ENCODE results near the gene MXRA8. TPM values are rescaled to one million over a fixed set of nuclear protein-coding genes. Genes with fewer than 3 reads are reported as not detected.
"Not testable (repeated sequence)": the region's sequence is repeated elsewhere in the genome, so short reads cannot be mapped to it uniquely, and the experiment has no call there.

Gene MXRA8, protein sequence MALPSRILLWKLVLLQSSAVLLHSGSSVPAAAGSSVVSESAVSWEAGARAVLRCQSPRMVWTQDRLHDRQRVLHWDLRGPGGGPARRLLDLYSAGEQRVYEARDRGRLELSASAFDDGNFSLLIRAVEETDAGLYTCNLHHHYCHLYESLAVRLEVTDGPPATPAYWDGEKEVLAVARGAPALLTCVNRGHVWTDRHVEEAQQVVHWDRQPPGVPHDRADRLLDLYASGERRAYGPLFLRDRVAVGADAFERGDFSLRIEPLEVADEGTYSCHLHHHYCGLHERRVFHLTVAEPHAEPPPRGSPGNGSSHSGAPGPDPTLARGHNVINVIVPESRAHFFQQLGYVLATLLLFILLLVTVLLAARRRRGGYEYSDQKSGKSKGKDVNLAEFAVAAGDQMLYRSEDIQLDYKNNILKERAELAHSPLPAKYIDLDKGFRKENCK
- polyA plus RNA-seq (2012; ENCODE audit: low read depth, missing spikeins): 2.3 TPM

DNA sequence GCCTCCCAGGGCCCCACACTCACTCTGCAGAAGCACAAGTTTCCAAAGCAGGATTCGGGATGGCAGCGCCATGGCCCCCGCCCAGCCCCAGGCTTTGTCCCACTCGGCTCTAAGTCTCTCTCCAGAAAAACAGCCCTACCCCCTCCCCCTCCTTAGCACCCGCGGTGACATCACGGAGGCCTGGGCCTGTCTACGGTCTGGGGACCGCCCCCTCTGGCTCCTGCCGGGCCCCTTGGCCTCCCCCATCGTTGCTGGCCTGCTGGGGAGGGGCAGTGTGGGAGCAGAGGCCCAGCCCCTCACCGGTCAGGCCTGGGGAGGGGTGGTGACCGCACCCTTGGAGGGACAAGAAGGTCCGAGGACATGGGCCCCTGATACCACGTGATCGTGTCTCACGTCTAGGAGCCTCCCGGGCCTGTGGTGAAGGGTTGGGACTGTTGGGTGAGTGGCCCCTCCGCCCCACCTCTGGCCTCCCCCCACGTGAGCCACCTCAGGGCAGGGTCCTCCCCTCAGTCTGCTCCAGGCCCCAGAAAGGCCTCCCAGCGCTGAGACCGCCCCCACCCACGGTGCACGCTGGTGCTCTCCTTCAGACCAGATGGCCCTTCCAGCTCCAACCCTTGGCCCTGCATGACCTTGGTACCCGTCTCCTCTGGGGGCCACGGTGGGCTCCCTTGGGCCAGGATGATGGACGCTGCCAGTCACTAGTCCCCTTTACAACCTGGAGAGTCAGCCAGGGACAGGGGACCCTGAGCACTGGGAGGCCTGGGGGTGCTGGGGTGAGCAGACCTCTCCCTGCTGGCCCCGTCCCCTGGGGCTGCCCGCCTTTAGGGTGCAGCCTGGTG lies at the start of gene MXRA8:
MXRA8 (minus strand) TSS at position 123 of the 839 bp plus-strand sequence; CDS start at position 72, 51 bp downstream.
- TF ChIP-seq PAX5 (IDR thresholded peaks at IDR 0.05; ENCODE audit: insufficient read depth, low read length, severe bottlenecking): no peak
- TF ChIP-seq POLR2AphosphoS5 (IDR thresholded peaks at IDR 0.05; ENCODE audit: low read depth, low read length): no peak
- TF ChIP-seq SPI1 (IDR thresholded peaks at IDR 0.05; ENCODE audit: low read depth, low read length): no peak
- no peak for TF ChIP-seq POLR2A (IDR thresholded peaks at IDR 0.05; ENCODE audit: low read depth, low read length)
- no peak for DNase-seq (ENCODE audit: insufficient read length, low spot score)
- FAIRE-seq: no peak

DNA sequence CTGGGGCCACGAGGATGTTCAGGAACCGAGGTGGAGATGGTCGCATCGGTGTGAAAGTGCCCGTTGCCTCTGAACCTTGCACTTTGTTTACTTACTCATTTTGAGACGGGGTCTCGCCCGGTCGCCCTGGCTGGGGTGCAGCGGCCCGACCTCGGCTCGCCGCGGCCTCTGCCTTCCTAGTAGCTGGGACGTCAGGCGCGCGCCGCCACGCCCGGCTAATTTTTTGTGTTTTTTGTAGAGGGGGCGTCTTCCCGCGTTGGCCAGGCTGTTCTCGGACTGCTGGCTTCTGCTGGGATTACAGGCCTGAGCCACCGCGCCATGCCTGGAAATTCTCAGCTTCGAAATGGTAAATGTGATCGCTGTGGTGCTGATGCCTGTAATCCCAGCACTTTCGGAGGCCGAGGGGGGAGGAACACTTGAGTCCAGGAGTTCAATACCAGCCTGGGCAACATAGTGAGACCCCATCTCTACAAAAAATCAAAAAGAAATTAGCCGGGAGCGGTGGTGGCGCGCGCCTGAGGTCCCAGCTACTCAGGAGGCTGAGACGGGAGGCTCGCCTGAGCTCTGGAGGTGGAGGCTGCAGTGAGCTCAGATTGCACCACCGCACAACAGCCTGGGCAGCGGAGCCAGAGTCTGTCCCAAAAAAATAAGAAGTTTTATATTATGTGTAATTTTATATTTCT lies 49.4 kb upstream of the MXRA8 start:
- FAIRE-seq: peak; percentile 13
- DNase-seq (ENCODE audit: insufficient read length, low spot score): no peak
- peak; percentile 84 for TF ChIP-seq PAX5 (IDR thresholded peaks at IDR 0.05; ENCODE audit: insufficient read depth, low read length, severe bottlenecking)
- no peak for TF ChIP-seq TAF1 (IDR thresholded peaks at IDR 0.05; ENCODE audit: low read depth, low read length)

DNA sequence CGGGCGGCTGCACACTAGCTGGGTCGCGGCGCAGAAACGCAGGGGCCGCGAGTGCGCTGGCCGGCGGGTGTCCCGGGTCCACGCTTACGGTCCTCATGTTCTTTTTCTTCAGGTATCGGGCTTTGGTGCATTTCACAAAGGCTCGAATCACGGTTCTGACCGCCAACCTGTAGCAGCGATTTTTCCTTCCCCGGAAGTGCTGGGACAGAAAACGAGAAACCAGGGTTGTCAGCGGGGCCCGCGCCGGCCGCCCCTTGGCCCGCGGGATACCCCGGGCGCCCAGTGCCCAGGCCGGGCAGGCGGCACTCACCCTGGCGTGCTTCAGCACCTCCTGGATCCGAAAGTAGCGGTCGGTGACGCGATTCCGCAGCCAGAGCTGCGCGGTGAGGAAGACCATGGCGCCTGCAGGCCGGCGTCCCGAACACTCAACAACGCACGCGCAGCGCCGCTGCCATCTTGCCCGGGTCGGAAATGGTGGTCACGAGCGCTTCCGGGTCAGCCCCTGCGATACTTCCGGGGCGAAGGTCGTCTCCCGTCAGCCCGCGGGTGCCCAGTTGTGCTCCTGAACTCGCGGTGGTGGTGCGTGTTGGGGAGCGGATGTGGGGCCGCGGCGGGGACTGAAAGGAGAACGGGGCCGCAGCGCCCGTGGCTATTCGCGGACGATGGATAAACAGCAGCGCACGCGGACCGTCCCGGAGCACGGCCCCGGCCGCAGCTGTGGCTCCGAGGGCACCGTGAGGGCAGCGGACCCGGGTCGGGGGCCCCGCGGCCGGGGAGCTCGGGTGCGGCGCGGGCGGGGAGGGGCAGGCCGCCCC lies 48.7 kb upstream of the MXRA8 start, which contains the start of gene MRPL20:
MRPL20 (minus strand) TSS at position 473 of the 815 bp plus-strand sequence; CDS start at position 397, 76 bp downstream.
- DNase-seq (ENCODE audit: insufficient read length, low spot score): peak; percentile 99
- peak; percentile 96 for TF ChIP-seq TAF1 (IDR thresholded peaks at IDR 0.05; ENCODE audit: low read depth, low read length)
- TF ChIP-seq POLR2AphosphoS5 (IDR thresholded peaks at IDR 0.05; ENCODE audit: low read depth, low read length): peak; percentile 96
- peak; percentile 5; the same call in 1 of the 2 replicates for TF ChIP-seq SPI1 (IDR thresholded peaks at IDR 0.05; ENCODE audit: low read depth, low read length)
- TF ChIP-seq POLR2A (IDR thresholded peaks at IDR 0.05; ENCODE audit: low read depth, low read length): peak; percentile 94
- TF ChIP-seq POU2F2 (IDR thresholded peaks at IDR 0.05; ENCODE audit: low read depth, low read length): peak; percentile 57
- no peak for TF ChIP-seq PAX5 (IDR thresholded peaks at IDR 0.05; ENCODE audit: insufficient read depth, low read length, severe bottlenecking)
- peak; percentile 98 for FAIRE-seq

DNA sequence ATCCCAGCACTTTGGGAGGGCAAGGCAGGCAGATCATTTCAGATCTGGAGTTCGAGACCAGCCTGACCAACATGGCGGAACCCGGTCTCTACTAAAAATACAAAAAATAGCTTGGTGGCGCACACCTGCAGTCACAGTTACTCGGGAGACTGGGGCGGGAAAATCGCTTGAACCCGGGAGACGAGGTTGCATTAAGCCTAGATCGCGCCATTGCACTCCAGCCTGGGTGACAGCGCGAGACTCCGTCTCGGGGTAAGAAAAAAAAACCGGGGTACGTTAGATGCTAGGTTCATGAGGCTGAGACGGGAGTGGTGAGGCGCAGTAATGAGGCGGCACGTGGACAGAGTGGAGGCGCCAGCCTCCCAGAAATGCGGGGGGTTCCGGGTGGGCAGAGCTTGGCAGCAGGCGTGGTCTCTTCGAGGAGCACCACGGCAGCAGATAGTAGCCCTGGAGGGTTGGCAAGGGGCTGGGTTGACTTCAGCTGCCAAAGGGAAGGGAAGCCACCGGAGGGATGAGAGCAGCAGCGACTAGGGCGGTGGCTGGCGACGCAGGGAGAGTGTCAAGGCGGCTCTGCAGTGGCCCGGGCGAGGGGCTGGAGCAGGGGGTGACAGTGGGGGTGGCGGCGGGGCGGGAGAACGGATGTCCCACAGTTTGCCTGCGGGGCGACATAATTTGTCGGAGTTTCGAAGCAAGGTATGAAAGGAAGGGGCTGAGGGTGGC lies 47.9 kb upstream of the MXRA8 start:
- peak; percentile 70 for FAIRE-seq
- DNase-seq (ENCODE audit: insufficient read length, low spot score): no peak
- TF ChIP-seq SPI1 (IDR thresholded peaks at IDR 0.05; ENCODE audit: low read depth, low read length): no peak
- TF ChIP-seq PAX5 (IDR thresholded peaks at IDR 0.05; ENCODE audit: insufficient read depth, low read length, severe bottlenecking): no peak
- TF ChIP-seq POLR2AphosphoS5 (IDR thresholded peaks at IDR 0.05; ENCODE audit: low read depth, low read length): no peak
- TF ChIP-seq POU2F2 (IDR thresholded peaks at IDR 0.05; ENCODE audit: low read depth, low read length): no peak
- TF ChIP-seq POLR2A (IDR thresholded peaks at IDR 0.05; ENCODE audit: low read depth, low read length): no peak
- no peak for TF ChIP-seq TAF1 (IDR thresholded peaks at IDR 0.05; ENCODE audit: low read depth, low read length)

DNA sequence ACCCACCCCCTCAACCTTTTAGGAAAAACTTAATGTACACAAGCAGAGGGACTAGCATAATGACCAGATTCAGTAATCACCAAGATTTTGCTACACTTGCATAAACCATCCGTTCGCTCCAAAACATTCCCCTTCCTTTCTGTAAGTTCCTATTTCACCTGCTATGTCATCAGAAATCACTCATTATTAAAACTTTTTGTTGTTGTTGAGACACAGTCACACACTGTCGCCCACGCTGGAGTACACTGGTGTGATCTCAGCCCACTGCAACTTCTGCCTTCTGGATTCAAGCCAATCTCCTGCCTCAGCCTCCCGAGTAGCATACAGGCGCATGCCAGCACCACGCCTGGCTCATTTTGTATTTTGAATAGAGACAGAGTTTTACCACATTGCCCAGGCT lies 45.3 kb upstream of the MXRA8 start:
- DNase-seq (ENCODE audit: insufficient read length, low spot score) (no peak), FAIRE-seq (no peak)
- TF ChIP-seq PAX5 (IDR thresholded peaks at IDR 0.05; ENCODE audit: insufficient read depth, low read length, severe bottlenecking): no peak
- TF ChIP-seq SPI1 (IDR thresholded peaks at IDR 0.05; ENCODE audit: low read depth, low read length): no peak
- TF ChIP-seq POLR2AphosphoS5 (IDR thresholded peaks at IDR 0.05; ENCODE audit: low read depth, low read length): no peak
- no peak for TF ChIP-seq TAF1 (IDR thresholded peaks at IDR 0.05; ENCODE audit: low read depth, low read length)
- TF ChIP-seq POU2F2 (IDR thresholded peaks at IDR 0.05; ENCODE audit: low read depth, low read length): peak; percentile 21; the same call in 1 of the 2 replicates
- no peak for TF ChIP-seq POLR2A (IDR thresholded peaks at IDR 0.05; ENCODE audit: low read depth, low read length)

DNA sequence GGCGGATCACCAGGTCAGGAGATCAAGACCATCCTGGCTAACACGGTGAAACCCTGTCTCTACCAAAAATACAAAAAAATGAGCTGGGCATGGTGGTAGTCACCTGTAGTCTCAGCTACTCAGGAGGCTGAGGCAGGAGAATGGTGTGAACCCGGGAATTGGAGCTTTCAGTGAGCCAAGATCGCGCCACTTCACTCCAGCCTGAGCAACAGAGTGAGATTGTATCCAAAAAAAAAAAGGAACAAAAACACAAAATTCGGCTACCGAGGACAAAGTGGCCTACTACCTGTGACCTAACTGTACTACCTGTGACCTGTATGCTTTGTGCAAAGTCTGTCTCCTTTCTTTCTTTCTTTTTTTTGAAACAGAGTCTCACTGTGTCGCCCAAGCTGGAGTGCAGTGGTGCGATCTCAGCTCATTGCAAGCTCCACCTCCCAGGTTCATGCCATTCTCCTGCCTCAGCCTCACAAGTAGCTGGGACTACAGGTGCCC lies 44.6 kb upstream of the MXRA8 start:
- DNase-seq (ENCODE audit: insufficient read length, low spot score); FAIRE-seq: not testable (repeated sequence)

DNA sequence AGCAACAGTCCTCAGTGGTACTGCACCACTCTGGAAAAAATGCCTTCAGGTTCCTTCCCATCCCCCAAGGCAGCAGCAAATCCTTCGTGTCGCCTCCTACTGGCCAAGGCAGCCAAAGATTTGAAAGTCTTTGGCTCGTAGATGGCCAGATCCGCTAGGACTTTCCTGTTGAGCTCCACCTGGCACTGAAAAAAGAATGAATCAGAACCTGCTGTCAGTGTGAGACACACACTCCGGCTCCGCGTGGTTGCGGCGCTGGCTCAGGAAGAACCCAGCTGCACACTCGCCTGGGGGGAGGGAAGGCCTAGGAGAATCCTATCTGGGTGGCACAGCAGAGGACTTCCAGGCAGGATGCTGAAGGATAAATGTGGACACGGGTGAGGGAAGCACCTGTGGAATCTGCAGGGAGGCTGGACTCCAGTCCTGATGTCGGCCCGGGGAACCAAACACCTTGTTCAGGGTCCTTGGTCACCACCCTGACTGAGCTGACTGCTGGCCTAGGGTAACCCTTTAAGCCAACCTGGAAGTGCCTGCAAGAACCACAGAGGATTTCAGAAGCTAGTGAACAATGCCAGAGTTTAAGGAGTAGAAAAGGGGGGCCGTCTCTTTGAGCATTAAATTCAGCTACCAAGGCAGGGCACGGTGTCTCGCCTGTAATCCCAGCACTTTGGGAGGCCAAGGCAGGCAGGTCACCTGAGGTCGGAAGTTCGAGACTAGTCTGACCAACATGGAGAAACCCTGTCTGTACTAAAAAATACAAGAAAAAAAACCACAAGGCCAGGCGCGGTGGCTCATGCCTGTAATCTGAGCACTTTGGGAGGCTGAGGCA lies 43.9 kb upstream of the MXRA8 start:
- no peak for DNase-seq (ENCODE audit: insufficient read length, low spot score)
- TF ChIP-seq POLR2AphosphoS5 (IDR thresholded peaks at IDR 0.05; ENCODE audit: low read depth, low read length): peak; percentile 63
- no peak for TF ChIP-seq POLR2A (IDR thresholded peaks at IDR 0.05; ENCODE audit: low read depth, low read length)
- no peak for FAIRE-seq
